ENCODE data around the gene NDUFV1.
"Not testable (repeated sequence)": the region's sequence is repeated elsewhere in the genome, so short reads cannot be mapped to it uniquely, and the experiment has no call there.

Gene NDUFV1

GRCh38 chr11:67659651-67660165 is 53.0 kb downstream of the NDUFV1 start:
- not testable (repeated sequence) for DNase-seq

DNA sequence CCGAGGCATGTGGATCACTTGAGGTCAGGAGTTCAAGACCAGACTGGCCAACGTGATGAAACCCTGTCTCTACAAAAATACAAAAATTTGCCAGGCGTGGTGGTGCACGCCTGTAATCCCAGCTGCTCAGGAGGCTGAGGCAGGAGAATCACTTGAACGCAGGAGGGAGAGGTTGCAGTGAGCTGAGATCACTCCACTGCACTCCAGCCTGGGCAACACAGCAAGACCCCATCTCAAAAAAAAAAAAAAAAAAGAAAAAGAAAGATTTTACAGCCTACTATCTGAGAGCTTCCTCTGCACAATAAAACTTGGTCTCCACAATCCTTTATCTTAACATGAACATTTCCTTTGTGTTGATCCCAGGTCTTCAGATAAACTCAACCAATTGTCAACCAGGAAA is 54.0 kb downstream of the NDUFV1 start:
- not testable (repeated sequence) for DNase-seq
